ENCODE results near the gene GJB5. TPM values are rescaled to one million over a fixed set of nuclear protein-coding genes. Genes with fewer than 3 reads are reported as not detected.
A peak's percentile ranks its signal among the peaks of the same experiment; 100 is the strongest.

The GJB5 gene
- total RNA-seq, 1 experiment from 2014 or later: 18.1 TPM

GRCh38 chr1:34779962-34780361, 25.1 kb downstream of the GJB5 start:
- Histone ChIP-seq H3K4me2 (peak overlapping the region; percentile 97), H2AFZ (no peak overlapping the region), H4K20me1 (ENCODE audit: insufficient read depth) (peaks cover 12% of the 10 kb centered on the region), H3K36me3 (ENCODE audit: low read depth) (peaks cover 8% of the 10 kb centered on the region; the same call in 1 of the 2 replicates), H3K79me2 (ENCODE audit: low read depth) (peaks cover 52% of the 10 kb centered on the region), H3K9me2 (ENCODE audit: insufficient read depth) (no peaks in the 10 kb centered on the region), H3K9me3 (ENCODE audit: insufficient read depth, low read depth) (no peaks in the 10 kb centered on the region), H3K27me3 (ENCODE audit: insufficient read depth, low read depth) (no peaks in the 10 kb centered on the region), H3F3A (ENCODE audit: insufficient read depth, low read depth) (peaks cover 48% of the 10 kb centered on the region), H3K4me1 (replicated peaks; ENCODE audit: insufficient read depth) (peaks cover 74% of the 10 kb centered on the region), H3K27ac (peak overlapping the region; percentile 92), H3K4me3 (peak overlapping the region; percentile 98)
- BruUV-seq (replicated peaks): no TSS peak
- ChIA-PET CTCF (no interaction called here), POLR2A (ENCODE audit: unreplicated experiment) (interaction anchor here (0.8 kb wide), 1 partner anchor 17 kb away, joined by 6 read pairs; no protein-coding TSS in a partner anchor)
- intact Hi-C loops (cut with micrococcal nuclease; ENCODE audit: unreplicated experiment): no loop called here
- DNase-seq: no peak
- TF ChIP-seq, protein P1, sequence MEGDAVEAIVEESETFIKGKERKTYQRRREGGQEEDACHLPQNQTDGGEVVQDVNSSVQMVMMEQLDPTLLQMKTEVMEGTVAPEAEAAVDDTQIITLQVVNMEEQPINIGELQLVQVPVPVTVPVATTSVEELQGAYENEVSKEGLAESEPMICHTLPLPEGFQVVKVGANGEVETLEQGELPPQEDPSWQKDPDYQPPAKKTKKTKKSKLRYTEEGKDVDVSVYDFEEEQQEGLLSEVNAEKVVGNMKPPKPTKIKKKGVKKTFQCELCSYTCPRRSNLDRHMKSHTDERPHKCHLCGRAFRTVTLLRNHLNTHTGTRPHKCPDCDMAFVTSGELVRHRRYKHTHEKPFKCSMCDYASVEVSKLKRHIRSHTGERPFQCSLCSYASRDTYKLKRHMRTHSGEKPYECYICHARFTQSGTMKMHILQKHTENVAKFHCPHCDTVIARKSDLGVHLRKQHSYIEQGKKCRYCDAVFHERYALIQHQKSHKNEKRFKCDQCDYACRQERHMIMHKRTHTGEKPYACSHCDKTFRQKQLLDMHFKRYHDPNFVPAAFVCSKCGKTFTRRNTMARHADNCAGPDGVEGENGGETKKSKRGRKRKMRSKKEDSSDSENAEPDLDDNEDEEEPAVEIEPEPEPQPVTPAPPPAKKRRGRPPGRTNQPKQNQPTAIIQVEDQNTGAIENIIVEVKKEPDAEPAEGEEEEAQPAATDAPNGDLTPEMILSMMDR (conservative IDR thresholded peaks at IDR 0.05): no peak
- TF ChIP-seq EZH2 (IDR thresholded peaks at IDR 0.05; ENCODE audit: low read depth): no peak

DNA sequence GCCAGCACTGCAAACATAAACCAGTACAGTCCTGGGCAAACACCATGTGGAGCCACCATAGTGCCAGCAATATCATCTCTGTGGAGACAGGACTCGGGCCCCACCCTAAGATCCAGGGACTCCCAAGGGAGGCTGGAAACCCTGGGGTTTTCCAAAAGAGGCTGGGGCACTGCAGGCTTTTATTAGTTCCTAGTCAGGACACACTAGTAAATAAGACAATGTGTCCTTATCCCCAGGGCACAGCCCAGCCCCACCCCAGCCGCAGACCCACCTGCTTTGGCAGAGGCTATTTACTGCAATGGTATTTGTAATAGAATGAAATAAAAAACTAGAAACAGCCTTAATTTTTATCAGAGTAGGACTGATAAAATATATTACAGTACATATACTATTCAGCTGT, 25.7 kb downstream of the GJB5 start:
- Histone ChIP-seq H3K4me3 (peak overlapping the region; percentile 98), H3K4me2 (peak overlapping the region; percentile 97), H3K36me3 (ENCODE audit: low read depth) (peaks cover 14% of the 10 kb centered on the region; the same call in 1 of the 2 replicates), H2AFZ (no peak overlapping the region; the same call in 1 of the 2 replicates), H3K79me2 (ENCODE audit: low read depth) (peaks cover 57% of the 10 kb centered on the region), H3K27ac (peak overlapping the region; percentile 92), H4K20me1 (ENCODE audit: insufficient read depth) (peaks cover 17% of the 10 kb centered on the region), H3K9me2 (ENCODE audit: insufficient read depth) (no peaks in the 10 kb centered on the region), H3K27me3 (ENCODE audit: insufficient read depth, low read depth) (no peaks in the 10 kb centered on the region), H3K9me3 (ENCODE audit: insufficient read depth, low read depth) (no peaks in the 10 kb centered on the region), H3F3A (ENCODE audit: insufficient read depth, low read depth) (peaks cover 54% of the 10 kb centered on the region), H3K4me1 (replicated peaks; ENCODE audit: insufficient read depth) (peaks cover 74% of the 10 kb centered on the region)
- TF ChIP-seq, protein P1 (conservative IDR thresholded peaks at IDR 0.05): no peak
- TF ChIP-seq EZH2 (IDR thresholded peaks at IDR 0.05; ENCODE audit: low read depth): no peak
- DNase-seq: peak; percentile 21 to 47
- ChIA-PET CTCF (interaction anchor here (1.0 to 1.9 kb wide), 2 partner anchors 18 to 25 kb away, joined by 3 to 11 read pairs; partner anchors contain the start of gene GJB5), POLR2A (ENCODE audit: unreplicated experiment) (interaction anchor here (0.5 to 2.2 kb wide), 5 partner anchors 15 to 907 kb away, joined by 3 to 27 read pairs (median 4); partner anchors contain the start of gene GJB5)
- intact Hi-C loops (cut with micrococcal nuclease; ENCODE audit: unreplicated experiment): no loop called here
- BruUV-seq (replicated peaks): TSS peak; percentile 81

DNA sequence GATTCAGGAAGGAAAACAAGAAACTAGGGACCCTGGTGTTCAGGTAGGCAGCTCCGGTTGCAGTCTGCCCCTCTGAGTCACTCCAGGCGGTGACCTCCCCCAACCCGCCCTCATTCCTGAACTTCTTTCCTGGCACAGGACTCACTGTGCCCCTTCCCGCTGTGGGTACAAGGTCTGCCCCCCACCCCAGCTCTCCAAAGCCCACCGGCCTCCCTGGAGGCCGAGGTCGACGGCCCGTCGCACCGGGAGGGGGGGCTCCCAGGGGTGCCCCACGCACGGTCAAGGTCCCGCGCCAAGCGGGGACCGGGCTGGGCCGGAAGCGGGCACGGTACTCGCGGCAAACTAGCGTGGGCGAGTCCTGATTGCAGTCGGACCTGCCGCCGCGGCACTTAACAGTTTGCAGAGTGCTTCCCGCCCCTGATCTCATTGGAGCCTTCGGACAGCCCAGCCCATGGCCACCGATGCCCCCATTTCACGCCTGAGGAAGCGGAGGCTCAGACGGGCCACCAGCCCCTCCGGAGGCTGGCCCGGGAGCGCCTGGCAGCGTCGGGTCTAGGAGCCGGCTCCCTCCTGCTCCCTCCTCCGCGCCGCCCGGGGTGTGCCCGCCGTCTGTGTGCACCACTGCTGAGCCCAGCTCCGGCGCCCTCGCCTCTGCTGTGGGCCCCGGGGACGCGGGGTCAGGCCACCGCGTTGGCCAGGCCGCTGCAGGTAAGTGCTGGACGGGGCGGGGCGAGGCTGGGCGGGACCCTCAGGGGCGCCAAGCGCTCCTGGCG, 26.4 kb downstream of the GJB5 start, which contains the start of gene GJB3:
Gene GJB3, plus strand, starts transcription at position 144 of the 773 bp plus-strand sequence. CDS start 3,549 bp downstream, outside the sequence.
- H3K9me2 ChIP-seq (ENCODE audit: insufficient read depth): no peaks in the 10 kb centered on the region
- H3K27ac ChIP-seq: peak within 1 kb of the TSS; percentile 92
- H3K4me1 ChIP-seq (replicated peaks; ENCODE audit: insufficient read depth): peaks cover 70% of the 10 kb centered on the region
- no TSS peak for BruUV-seq (replicated peaks)
- H3K36me3 ChIP-seq (ENCODE audit: low read depth): peaks cover 21% of the 10 kb centered on the region; the same call in 1 of the 2 replicates
- intact Hi-C loops (cut with micrococcal nuclease; ENCODE audit: unreplicated experiment): loop anchor here (1.0 kb wide), 1 partner anchor 18 kb away; no protein-coding TSS in a partner anchor
- H3K4me3 ChIP-seq: peak within 1 kb of the TSS; percentile 98
- peak; percentile 70 for DNase-seq
- H3F3A ChIP-seq (ENCODE audit: insufficient read depth, low read depth): peaks cover 61% of the 10 kb centered on the region
- H3K79me2 ChIP-seq (ENCODE audit: low read depth): peaks cover 57% of the 10 kb centered on the region
- no peaks in the 10 kb centered on the region for H3K9me3 ChIP-seq (ENCODE audit: insufficient read depth, low read depth)
- peak within 1 kb of the TSS; percentile 97 for H3K4me2 ChIP-seq
- POLR2A ChIA-PET (ENCODE audit: unreplicated experiment): interaction anchor here (0.5 to 2.2 kb wide), 11 partner anchors 16 to 906 kb away, joined by 3 to 27 read pairs (median 5); partner anchors contain the start of genes GJB4 and GJB5
- CTCF ChIA-PET: interaction anchor here (0.7 to 1.9 kb wide), 5 partner anchors 18 to 34 kb away, joined by 3 to 11 read pairs (median 4); partner anchors contain the start of genes GJB4 and GJB5
- H2AFZ ChIP-seq: peak within 1 kb of the TSS; percentile 86
- H4K20me1 ChIP-seq (ENCODE audit: insufficient read depth): peaks cover 25% of the 10 kb centered on the region
- no peaks in the 10 kb centered on the region for H3K27me3 ChIP-seq (ENCODE audit: insufficient read depth, low read depth)
- TF ChIP-seq, protein P1 (conservative IDR thresholded peaks at IDR 0.05): no peak
- no peak for TF ChIP-seq EZH2 (IDR thresholded peaks at IDR 0.05; ENCODE audit: low read depth)
